SJCRH30 (cell line): ENCODE measurements around the gene EIF4H. TPM values are rescaled to one million over a fixed set of nuclear protein-coding genes. Genes with fewer than 3 reads are reported as not detected.
"Not testable (repeated sequence)": the region's sequence is repeated elsewhere in the genome, so short reads cannot be mapped to it uniquely, and the experiment has no call there.

ENCODE experiments used
- DNase-seq, 2 experiments: peaks; one replicate each; pipeline ENCODE4 v3.0.0-alpha.2; 2015 to 2020
- H3K27ac ChIP-seq: fragments of 250-450 bp; sonication (Bioruptor Pico); 2 replicates; pipeline ENCODE4 v1.5.1; 2020; ENCODE audit warnings: mild to moderate bottlenecking, moderate library complexity
- H3K27me3 ChIP-seq: fragments of 250-450 bp; sonication (Bioruptor Pico); 2 replicates; pipeline ENCODE4 v1.5.1; 2020; ENCODE audit warnings: mild to moderate bottlenecking, moderate library complexity
- H3K36me3 ChIP-seq: fragments of 250-450 bp; sonication (Bioruptor Pico); 2 replicates; pipeline ENCODE4 v1.5.1; 2020; ENCODE audit warnings: mild to moderate bottlenecking, moderate library complexity
- H3K4me1 ChIP-seq: fragments of 250-450 bp; sonication (Bioruptor Pico); 2 replicates; pipeline ENCODE4 v1.5.1; 2020; ENCODE audit warnings: mild to moderate bottlenecking, moderate library complexity
- H3K4me3 ChIP-seq: fragments of 250-450 bp; sonication (Bioruptor Pico); 2 replicates; pipeline ENCODE4 v1.5.1; 2020; ENCODE audit warnings: mild to moderate bottlenecking, moderate library complexity
- H3K9me3 ChIP-seq: fragments of 250-450 bp; sonication (Bioruptor Pico); replicated peaks from 2 replicates; pipeline ENCODE4 v1.5.1; 2020; ENCODE audit warnings: mild to moderate bottlenecking, moderate library complexity
- total RNA-seq: library from RNA; depleted of rRNA; stranded (reverse); fragments of >200 nt; shearing (Covaris generic); gene quantifications from 2 replicates; pipeline ENCODE4 v1.2.3, GENCODE V29; 2014

Gene EIF4H
- total RNA-seq, 1 experiment from 2014 or later: 475 TPM

GRCh38 chr7:74157605-74158004 is 16.6 kb upstream of the EIF4H start:
- no peaks in the 10 kb centered on the region for H3K4me1 ChIP-seq
- H3K36me3 ChIP-seq: no peaks in the 10 kb centered on the region
- no peak for DNase-seq
- no peaks in the 10 kb centered on the region for H3K27me3 ChIP-seq
- no peak overlapping the region for H3K4me3 ChIP-seq
- no peak overlapping the region for H3K27ac ChIP-seq
- H3K9me3 ChIP-seq: no peaks in the 10 kb centered on the region

GRCh38 chr7:74164985-74165456 is 9.1 kb upstream of the EIF4H start:
- DNase-seq: peak; percentile 19 to 43
- no peaks in the 10 kb centered on the region for H3K9me3 ChIP-seq

GRCh38 chr7:74165867-74166593 is 8.1 kb upstream of the EIF4H start:
- Histone ChIP-seq H3K27ac (no peak overlapping the region), H3K36me3 (no peaks in the 10 kb centered on the region), H3K4me3 (no peak overlapping the region), H3K9me3 (no peaks in the 10 kb centered on the region), H3K27me3 (no peaks in the 10 kb centered on the region), H3K4me1 (no peaks in the 10 kb centered on the region)
- DNase-seq: no peak

More at GRCh38 chr7:74164985-74165456, 9.1 kb upstream of the EIF4H start:
- Histone ChIP-seq H3K27me3 (no peaks in the 10 kb centered on the region), H3K4me1 (no peaks in the 10 kb centered on the region), H3K36me3 (no peaks in the 10 kb centered on the region), H3K4me3 (no peak overlapping the region), H3K27ac (no peak overlapping the region)

- not testable (repeated sequence) for H3K27ac ChIP-seq, H3K27me3 ChIP-seq, H3K36me3 ChIP-seq, H3K9me3 ChIP-seq, DNase-seq, H3K4me3 ChIP-seq, H3K4me1 ChIP-seq
Measured at GRCh38 chr7:74167324-74167723, 6.8 kb upstream of the EIF4H start.

GRCh38 chr7:74173074-74173473 is 1.1 kb upstream of the EIF4H start:
- H3K9me3 ChIP-seq: no peaks in the 10 kb centered on the region
- H3K36me3 ChIP-seq: peaks cover 21% of the 10 kb centered on the region
- H3K4me3 ChIP-seq: peak overlapping the region; percentile 86
- no peak overlapping the region; the same call in 1 of the 2 replicates for H3K27ac ChIP-seq
- H3K27me3 ChIP-seq: no peaks in the 10 kb centered on the region
- H3K4me1 ChIP-seq: peaks cover 5% of the 10 kb centered on the region; the same call in 1 of the 2 replicates
- no peak for DNase-seq

GRCh38 chr7:74173491-74173865 is 678 bp upstream of the EIF4H start:
- H3K27me3 ChIP-seq: no peaks in the 10 kb centered on the region
- H3K36me3 ChIP-seq: peaks cover 23% of the 10 kb centered on the region
- H3K4me3 ChIP-seq: peak overlapping the region; percentile 86
- H3K4me1 ChIP-seq: peaks cover 5% of the 10 kb centered on the region; the same call in 1 of the 2 replicates
- no peak for DNase-seq
- no peaks in the 10 kb centered on the region for H3K9me3 ChIP-seq
- peak overlapping the region; percentile 83 for H3K27ac ChIP-seq

GRCh38 chr7:74174606-74175082 is 488 bp downstream of the EIF4H start:
- Histone ChIP-seq H3K36me3 (peaks cover 35% of the 10 kb centered on the region), H3K27ac (peak overlapping the region; percentile 83), H3K4me3 (peak overlapping the region; percentile 86), H3K4me1 (peaks cover 5% of the 10 kb centered on the region; the same call in 1 of the 2 replicates), H3K27me3 (no peaks in the 10 kb centered on the region), H3K9me3 (no peaks in the 10 kb centered on the region)
- DNase-seq: peak; percentile 55 to 61

- DNase-seq: no peak
- Histone ChIP-seq H3K27me3 (no peaks in the 10 kb centered on the region), H3K36me3 (peaks cover 41% of the 10 kb centered on the region), H3K27ac (peak overlapping the region; percentile 83), H3K4me1 (peaks cover 5% of the 10 kb centered on the region; the same call in 1 of the 2 replicates), H3K9me3 (no peaks in the 10 kb centered on the region), H3K4me3 (peak overlapping the region; percentile 86)
Measured at GRCh38 chr7:74175340-74175739, 1.2 kb downstream of the EIF4H start.

- no peak for DNase-seq
- Histone ChIP-seq H3K4me1 (peaks cover 5% of the 10 kb centered on the region; the same call in 1 of the 2 replicates), H3K36me3 (peaks cover 51% of the 10 kb centered on the region), H3K4me3 (no peak overlapping the region), H3K9me3 (no peaks in the 10 kb centered on the region), H3K27ac (no peak overlapping the region), H3K27me3 (no peaks in the 10 kb centered on the region)
Measured at GRCh38 chr7:74176555-74176954, 2.4 kb downstream of the EIF4H start.

- no peak overlapping the region for H3K4me3 ChIP-seq
- no peak overlapping the region for H3K27ac ChIP-seq
- no peak for DNase-seq
- H3K36me3 ChIP-seq: peaks cover 63% of the 10 kb centered on the region
- H3K27me3 ChIP-seq: no peaks in the 10 kb centered on the region
- H3K4me1 ChIP-seq: peaks cover 2% of the 10 kb centered on the region; the same call in 1 of the 2 replicates
- no peaks in the 10 kb centered on the region for H3K9me3 ChIP-seq
Measured at GRCh38 chr7:74178632-74179031, 4.5 kb downstream of the EIF4H start.

GRCh38 chr7:74179935-74180604 is 5.9 kb downstream of the EIF4H start:
- Histone ChIP-seq H3K4me3 (no peak overlapping the region), H3K27me3 (no peaks in the 10 kb centered on the region), H3K36me3 (peaks cover 74% of the 10 kb centered on the region), H3K4me1 (peaks cover 2% of the 10 kb centered on the region; the same call in 1 of the 2 replicates), H3K9me3 (no peaks in the 10 kb centered on the region), H3K27ac (no peak overlapping the region)
- no peak for DNase-seq

- Histone ChIP-seq H3K36me3 (peaks cover 69% of the 10 kb centered on the region), H3K4me1 (peaks cover under 1% of the 10 kb centered on the region; the same call in 1 of the 2 replicates), H3K9me3 (no peaks in the 10 kb centered on the region), H3K27ac (no peak overlapping the region), H3K27me3 (no peaks in the 10 kb centered on the region), H3K4me3 (no peak overlapping the region)
- no peak for DNase-seq
Measured at GRCh38 chr7:74180866-74181265, 6.7 kb downstream of the EIF4H start.

- Histone ChIP-seq H3K4me1 (peaks cover 2% of the 10 kb centered on the region), H3K27me3 (no peaks in the 10 kb centered on the region), H3K4me3 (no peak overlapping the region), H3K9me3 (no peaks in the 10 kb centered on the region), H3K36me3 (peaks cover 68% of the 10 kb centered on the region), H3K27ac (no peak overlapping the region)
- no peak for DNase-seq
Measured at GRCh38 chr7:74181821-74182220, 7.7 kb downstream of the EIF4H start.

GRCh38 chr7:74182453-74183090 is 8.4 kb downstream of the EIF4H start:
- Histone ChIP-seq H3K4me1 (peaks cover 2% of the 10 kb centered on the region), H3K36me3 (peaks cover 70% of the 10 kb centered on the region), H3K27me3 (no peaks in the 10 kb centered on the region), H3K4me3 (no peak overlapping the region), H3K9me3 (no peaks in the 10 kb centered on the region), H3K27ac (no peak overlapping the region)
- no peak for DNase-seq

- no peak for DNase-seq
- H3K27me3 ChIP-seq: no peaks in the 10 kb centered on the region
- H3K27ac ChIP-seq: no peak overlapping the region
- H3K9me3 ChIP-seq: no peaks in the 10 kb centered on the region
- no peak overlapping the region for H3K4me3 ChIP-seq
- peaks cover 2% of the 10 kb centered on the region for H3K4me1 ChIP-seq
- peaks cover 73% of the 10 kb centered on the region for H3K36me3 ChIP-seq
Measured at GRCh38 chr7:74183142-74183541, 9.0 kb downstream of the EIF4H start.
